ENCODE results near the gene DDR2. TPM values are rescaled to one million over a fixed set of nuclear protein-coding genes. Genes with fewer than 3 reads are reported as not detected.

The DDR2 gene
- total RNA-seq, 1 experiment from 2014 or later: 4.9 TPM

- H3K9me3 Mint-ChIP-seq (ENCODE audit: unreplicated experiment): no peaks in the 10 kb centered on the region
- peaks cover 25% of the 10 kb centered on the region for H3K4me1 Mint-ChIP-seq (ENCODE audit: insufficient read depth, unreplicated experiment)
- no peaks in the 10 kb centered on the region for H3K36me3 Mint-ChIP-seq (ENCODE audit: insufficient read depth, unreplicated experiment)
- peak overlapping the region; percentile 36 for H3K27ac Mint-ChIP-seq (ENCODE audit: low read depth, unreplicated experiment)
- no peak overlapping the region for H3K4me3 Mint-ChIP-seq (ENCODE audit: unreplicated experiment)
- peak; percentile 35 for DNase-seq (ENCODE audit: unreplicated experiment)
- no peaks in the 10 kb centered on the region for H3K27me3 Mint-ChIP-seq (ENCODE audit: insufficient read depth, unreplicated experiment)
- ChIA-PET CTCF (interaction anchor here (0.5 to 10.6 kb wide), 15 partner anchors 9 to 421 kb away, joined by 3 to 75 read pairs (median 3); no protein-coding TSS in a partner anchor), POLR2A (interaction anchor here (1.0 to 11.6 kb wide), 6 partner anchors 12 to 93 kb away, joined by 3 to 99 read pairs (median 4); partner anchors contain the start of gene HSD17B7)
- no peak for TF ChIP-seq CTCF (IDR thresholded peaks at IDR 0.05; ENCODE audit: unreplicated experiment)
- intact Hi-C loops (cut with micrococcal nuclease): no loop called here
- BruUV-seq (replicated peaks): no TSS peak
These were observed 65.1 kb downstream of the DDR2 start for GRCh38 chr1:162697140-162697895.

- intact Hi-C loops (cut with micrococcal nuclease): no loop called here
- H3K4me3 Mint-ChIP-seq (ENCODE audit: unreplicated experiment): no peak overlapping the region
These were observed 67.1 kb downstream of the DDR2 start for GRCh38 chr1:162699366-162699765.

GRCh38 chr1:162700131-162700530, 67.9 kb downstream of the DDR2 start:
- Mint-ChIP-seq H3K36me3 (ENCODE audit: insufficient read depth, unreplicated experiment) (no peaks in the 10 kb centered on the region), H3K27ac (ENCODE audit: low read depth, unreplicated experiment) (no peak overlapping the region), H3K27me3 (ENCODE audit: insufficient read depth, unreplicated experiment) (no peaks in the 10 kb centered on the region), H3K4me3 (ENCODE audit: unreplicated experiment) (no peak overlapping the region), H3K9me3 (ENCODE audit: unreplicated experiment) (no peaks in the 10 kb centered on the region), H3K4me1 (ENCODE audit: insufficient read depth, unreplicated experiment) (peaks cover 24% of the 10 kb centered on the region)
- DNase-seq (ENCODE audit: unreplicated experiment): no peak
- BruUV-seq (replicated peaks): no TSS peak
- intact Hi-C loops (cut with micrococcal nuclease): no loop called here
- POLR2A ChIA-PET: interaction anchor here (0.8 to 2.2 kb wide), 4 partner anchors 10 to 94 kb away, joined by 3 to 10 read pairs (median 4); no protein-coding TSS in a partner anchor
- CTCF ChIA-PET: interaction anchor here (1.0 to 10.6 kb wide), 7 partner anchors 11 to 87 kb away, joined by 3 to 75 read pairs (median 5); no protein-coding TSS in a partner anchor
- no peak for TF ChIP-seq CTCF (IDR thresholded peaks at IDR 0.05; ENCODE audit: unreplicated experiment)

More at GRCh38 chr1:162699366-162699765, 67.1 kb downstream of the DDR2 start:
- Mint-ChIP-seq H3K4me1 (ENCODE audit: insufficient read depth, unreplicated experiment) (peaks cover 24% of the 10 kb centered on the region), H3K36me3 (ENCODE audit: insufficient read depth, unreplicated experiment) (no peaks in the 10 kb centered on the region), H3K9me3 (ENCODE audit: unreplicated experiment) (no peaks in the 10 kb centered on the region), H3K27ac (ENCODE audit: low read depth, unreplicated experiment) (no peak overlapping the region), H3K27me3 (ENCODE audit: insufficient read depth, unreplicated experiment) (no peaks in the 10 kb centered on the region)
- peak; percentile 79 for DNase-seq (ENCODE audit: unreplicated experiment)
- BruUV-seq (replicated peaks): no TSS peak
- POLR2A ChIA-PET: interaction anchor here (0.7 to 2.2 kb wide), 6 partner anchors 9 to 157 kb away, joined by 3 to 10 read pairs (median 4); no protein-coding TSS in a partner anchor
- CTCF ChIA-PET: interaction anchor here (0.5 to 10.6 kb wide), 12 partner anchors 11 to 744 kb away, joined by 3 to 75 read pairs (median 4); no protein-coding TSS in a partner anchor
- TF ChIP-seq CTCF (IDR thresholded peaks at IDR 0.05; ENCODE audit: unreplicated experiment): peak; percentile 5

- Mint-ChIP-seq H3K36me3 (ENCODE audit: insufficient read depth, unreplicated experiment) (no peaks in the 10 kb centered on the region), H3K9me3 (ENCODE audit: unreplicated experiment) (no peaks in the 10 kb centered on the region), H3K4me1 (ENCODE audit: insufficient read depth, unreplicated experiment) (peaks cover 17% of the 10 kb centered on the region), H3K27me3 (ENCODE audit: insufficient read depth, unreplicated experiment) (no peaks in the 10 kb centered on the region), H3K4me3 (ENCODE audit: unreplicated experiment) (no peak overlapping the region), H3K27ac (ENCODE audit: low read depth, unreplicated experiment) (no peak overlapping the region)
- no TSS peak for BruUV-seq (replicated peaks)
- POLR2A ChIA-PET: interaction anchor here (0.8 to 1.3 kb wide), 4 partner anchors 9 to 1976 kb away, joined by 3 to 4 read pairs (median 4); no protein-coding TSS in a partner anchor
- DNase-seq (ENCODE audit: unreplicated experiment): no peak
- intact Hi-C loops (cut with micrococcal nuclease): no loop called here
- CTCF ChIA-PET: interaction anchor here (0.6 to 10.6 kb wide), 9 partner anchors 8 to 98 kb away, joined by 3 to 75 read pairs (median 5); no protein-coding TSS in a partner anchor
- no peak for TF ChIP-seq CTCF (IDR thresholded peaks at IDR 0.05; ENCODE audit: unreplicated experiment)
These were observed 69.0 kb downstream of the DDR2 start for GRCh38 chr1:162701286-162701685.
